ENCODE results near the gene EPHB2. TPM values are rescaled to one million over a fixed set of nuclear protein-coding genes. Genes with fewer than 3 reads are reported as not detected.

The EPHB2 gene
- total RNA-seq, 4 donors from 2014 or later = 7.5 to 27.3 (median 23.8) TPM

DNA sequence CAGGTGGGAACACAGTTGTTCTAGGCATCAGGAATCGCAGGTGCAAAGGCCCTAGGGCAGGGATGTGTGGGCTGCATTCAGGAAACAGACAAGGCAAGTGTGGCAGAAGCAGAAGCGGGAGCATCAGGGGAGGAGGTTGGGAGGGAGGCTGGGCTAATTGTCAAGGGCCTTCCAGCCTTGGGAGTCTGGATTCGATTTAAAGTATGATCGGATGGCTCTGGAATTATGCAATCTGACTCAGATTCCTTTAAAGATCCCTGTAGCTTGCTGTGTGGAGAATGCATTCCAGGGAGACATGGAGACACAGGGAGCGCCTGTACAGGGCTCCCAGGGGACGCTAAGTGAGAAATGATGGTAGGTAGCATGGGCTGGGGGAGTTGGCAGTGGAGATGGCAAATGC lies 175.6 kb downstream of the EPHB2 start:
- H3K27me3 ChIP-seq = no peaks in the 10 kb centered on the region
- DNase-seq = no peak
- H3K4me1 ChIP-seq = no peaks in the 10 kb centered on the region
- no peak for TF ChIP-seq POLR2A (IDR thresholded peaks at IDR 0.05)
- TF ChIP-seq, protein P1, sequence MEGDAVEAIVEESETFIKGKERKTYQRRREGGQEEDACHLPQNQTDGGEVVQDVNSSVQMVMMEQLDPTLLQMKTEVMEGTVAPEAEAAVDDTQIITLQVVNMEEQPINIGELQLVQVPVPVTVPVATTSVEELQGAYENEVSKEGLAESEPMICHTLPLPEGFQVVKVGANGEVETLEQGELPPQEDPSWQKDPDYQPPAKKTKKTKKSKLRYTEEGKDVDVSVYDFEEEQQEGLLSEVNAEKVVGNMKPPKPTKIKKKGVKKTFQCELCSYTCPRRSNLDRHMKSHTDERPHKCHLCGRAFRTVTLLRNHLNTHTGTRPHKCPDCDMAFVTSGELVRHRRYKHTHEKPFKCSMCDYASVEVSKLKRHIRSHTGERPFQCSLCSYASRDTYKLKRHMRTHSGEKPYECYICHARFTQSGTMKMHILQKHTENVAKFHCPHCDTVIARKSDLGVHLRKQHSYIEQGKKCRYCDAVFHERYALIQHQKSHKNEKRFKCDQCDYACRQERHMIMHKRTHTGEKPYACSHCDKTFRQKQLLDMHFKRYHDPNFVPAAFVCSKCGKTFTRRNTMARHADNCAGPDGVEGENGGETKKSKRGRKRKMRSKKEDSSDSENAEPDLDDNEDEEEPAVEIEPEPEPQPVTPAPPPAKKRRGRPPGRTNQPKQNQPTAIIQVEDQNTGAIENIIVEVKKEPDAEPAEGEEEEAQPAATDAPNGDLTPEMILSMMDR (IDR thresholded peaks at IDR 0.05) = no peak
- WGBS, 2 donors = 80 to 82% methylated on average over 6 of the region's 6 CpGs
- H3K4me3 ChIP-seq (replicated peaks in 1 of 3) = no peak overlapping the region
- H3K36me3 ChIP-seq = no peaks in the 10 kb centered on the region
- H3K9me3 ChIP-seq = no peaks in the 10 kb centered on the region
- no peak overlapping the region for H3K27ac ChIP-seq
- intact Hi-C loops (cut with DNase I) = loop anchor here (2.0 kb wide), 1 partner anchor 181 kb away; no protein-coding TSS in a partner anchor

GRCh38 chr1:22887491-22887890 lies 176.9 kb downstream of the EPHB2 start:
- H3K9me3 ChIP-seq = no peaks in the 10 kb centered on the region
- H3K27me3 ChIP-seq = no peaks in the 10 kb centered on the region

DNA sequence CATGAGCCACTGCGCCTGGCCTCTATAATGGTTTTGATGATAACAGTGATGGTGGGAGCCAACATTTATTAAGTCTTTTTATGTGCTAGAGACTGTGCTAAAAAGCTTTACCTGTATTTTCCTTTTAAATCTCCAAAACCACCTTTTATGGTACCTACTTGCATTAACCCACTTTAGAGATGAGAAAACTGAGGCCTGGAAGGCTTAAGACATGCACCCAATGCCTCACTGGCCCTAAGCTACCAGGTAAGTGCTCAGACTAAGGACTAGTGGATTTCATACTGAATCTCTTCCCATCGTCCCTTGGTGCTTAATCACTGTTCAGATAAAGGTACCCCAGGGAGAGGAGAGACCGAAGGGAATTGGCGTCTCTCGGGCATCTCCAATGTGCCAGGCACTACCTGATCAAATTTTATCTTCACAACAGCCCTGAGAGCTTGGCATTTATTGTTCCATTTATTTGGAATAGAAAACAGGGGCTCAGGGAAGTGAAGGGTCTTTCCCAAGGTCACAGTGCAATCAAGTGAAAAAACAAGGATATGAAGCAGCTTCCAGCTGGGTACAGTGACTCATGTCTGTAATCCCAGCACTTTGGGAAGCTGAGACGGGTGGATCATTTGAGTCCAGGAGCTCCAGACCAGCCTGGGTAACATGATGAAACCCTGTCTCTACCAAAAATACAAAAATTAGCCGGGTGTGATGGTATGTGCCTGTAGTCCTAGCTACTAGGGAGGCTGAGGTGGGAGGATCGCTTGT lies 177.9 kb downstream of the EPHB2 start:
- Histone ChIP-seq H3K4me1 (no peaks in the 10 kb centered on the region), H3K27me3 (no peaks in the 10 kb centered on the region), H3K36me3 (peaks cover 0 to 6% of the 10 kb centered on the region in 2 donors), H3K4me3 (replicated peaks in 1 of 3) (no peak overlapping the region), H3K27ac (no peak overlapping the region), H3K9me3 (no peaks in the 10 kb centered on the region)
- intact Hi-C loops (cut with DNase I) = no loop called here
- TF ChIP-seq, protein P1 (IDR thresholded peaks at IDR 0.05) = no peak
- no peak for TF ChIP-seq POLR2A (IDR thresholded peaks at IDR 0.05)
- DNase-seq = no peak
- 82 to 89% methylated on average over 8 of the region's 8 CpGs for WGBS, 2 donors

More at GRCh38 chr1:22887491-22887890, 176.9 kb downstream of the EPHB2 start:
- H3K4me3 ChIP-seq (replicated peaks in 1 of 3) = no peak overlapping the region
- WGBS, 2 donors = 86 to 95% methylated on average over 7 of the region's 7 CpGs
- intact Hi-C loops (cut with DNase I) = loop anchor here (2.0 kb wide), 1 partner anchor 183 kb away; no protein-coding TSS in a partner anchor
- no peak overlapping the region for H3K27ac ChIP-seq
- H3K36me3 ChIP-seq = no peaks in the 10 kb centered on the region
- DNase-seq = no peak
- H3K4me1 ChIP-seq = no peaks in the 10 kb centered on the region
- no peak for TF ChIP-seq POLR2A (IDR thresholded peaks at IDR 0.05)
- TF ChIP-seq, protein P1 (IDR thresholded peaks at IDR 0.05) = no peak

DNA sequence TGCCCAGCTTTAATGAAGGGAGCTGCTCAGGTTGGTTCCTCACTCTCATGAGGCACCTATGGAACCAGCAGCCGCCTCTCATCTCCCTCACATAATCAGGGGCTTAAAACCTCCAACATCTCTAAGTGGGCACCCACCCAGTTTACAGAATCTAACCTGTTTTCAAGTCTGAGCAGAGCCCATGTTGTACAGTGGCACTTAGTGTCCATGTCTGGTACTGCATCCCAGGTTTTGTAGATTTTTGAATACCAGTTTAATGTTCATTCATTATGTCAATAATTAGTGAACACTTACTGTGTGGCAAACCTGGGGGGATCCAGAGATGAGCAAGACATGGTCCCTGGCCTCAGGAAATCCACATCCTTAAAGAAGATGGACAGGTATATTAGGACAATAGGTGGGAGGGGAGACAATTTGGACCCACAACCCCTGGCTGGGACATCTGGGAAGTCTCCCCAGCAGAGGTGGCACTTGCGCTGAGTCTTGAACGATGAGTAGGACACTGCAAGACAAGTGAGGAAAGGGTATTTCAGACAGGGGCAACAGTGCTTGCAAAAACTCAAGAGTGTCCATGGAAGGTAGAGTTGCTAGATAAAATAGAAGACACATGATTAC lies 178.7 kb downstream of the EPHB2 start:
- DNase-seq = peak; percentile 30 to 38
- Histone ChIP-seq H3K4me3 (replicated peaks in 1 of 3) (no peak overlapping the region), H3K36me3 (peaks cover 0 to 10% of the 10 kb centered on the region in 2 donors), H3K27ac (no peak overlapping the region), H3K4me1 (no peaks in the 10 kb centered on the region), H3K9me3 (no peaks in the 10 kb centered on the region), H3K27me3 (no peaks in the 10 kb centered on the region)
- TF ChIP-seq, protein P1 (IDR thresholded peaks at IDR 0.05) = peak; percentile 78 to 94 (median 88)
- no peak for TF ChIP-seq POLR2A (IDR thresholded peaks at IDR 0.05)
- 74 to 82% methylated on average over 3 of the region's 3 CpGs for WGBS, 2 donors
- intact Hi-C loops (cut with DNase I) = no loop called here

- WGBS, 2 donors = 96 to 97% methylated on average over 11 to 13 of the region's 13 CpGs
- DNase-seq = no peak
- intact Hi-C loops (cut with DNase I) = no loop called here
- no peak overlapping the region for H3K4me3 ChIP-seq (replicated peaks in 1 of 3)
- H3K4me1 ChIP-seq = no peaks in the 10 kb centered on the region
- no peaks in the 10 kb centered on the region for H3K9me3 ChIP-seq
- no peak for TF ChIP-seq POLR2A (IDR thresholded peaks at IDR 0.05)
- TF ChIP-seq, protein P1 (IDR thresholded peaks at IDR 0.05) = no peak
- H3K36me3 ChIP-seq = peaks cover 0 to 10% of the 10 kb centered on the region in 2 donors
- H3K27ac ChIP-seq = no peak overlapping the region
- no peaks in the 10 kb centered on the region for H3K27me3 ChIP-seq
These were observed 182.2 kb downstream of the EPHB2 start for GRCh38 chr1:22892789-22893188.
